HG02981 (cell line): ENCODE data around the gene ADI1.
"Not testable (repeated sequence)": the region's sequence is repeated elsewhere in the genome, so short reads cannot be mapped to it uniquely, and the experiment has no call there.

Experiments used
- ATAC-seq: cut with Tn5 transposase; IDR thresholded peaks from one replicate; pipeline ENCODE4 v1.9.1; 2021; ENCODE audit warnings: mild to moderate bottlenecking, moderate library complexity; ENCODE audit not compliant: unreplicated experiment

ADI1 gene

GRCh38 chr2:3494984-3495666, 24.2 kb downstream of the ADI1 start:
- ATAC-seq, result no peak

GRCh38 chr2:3493615-3494007, 25.7 kb downstream of the ADI1 start:
- no peak for ATAC-seq

DNA sequence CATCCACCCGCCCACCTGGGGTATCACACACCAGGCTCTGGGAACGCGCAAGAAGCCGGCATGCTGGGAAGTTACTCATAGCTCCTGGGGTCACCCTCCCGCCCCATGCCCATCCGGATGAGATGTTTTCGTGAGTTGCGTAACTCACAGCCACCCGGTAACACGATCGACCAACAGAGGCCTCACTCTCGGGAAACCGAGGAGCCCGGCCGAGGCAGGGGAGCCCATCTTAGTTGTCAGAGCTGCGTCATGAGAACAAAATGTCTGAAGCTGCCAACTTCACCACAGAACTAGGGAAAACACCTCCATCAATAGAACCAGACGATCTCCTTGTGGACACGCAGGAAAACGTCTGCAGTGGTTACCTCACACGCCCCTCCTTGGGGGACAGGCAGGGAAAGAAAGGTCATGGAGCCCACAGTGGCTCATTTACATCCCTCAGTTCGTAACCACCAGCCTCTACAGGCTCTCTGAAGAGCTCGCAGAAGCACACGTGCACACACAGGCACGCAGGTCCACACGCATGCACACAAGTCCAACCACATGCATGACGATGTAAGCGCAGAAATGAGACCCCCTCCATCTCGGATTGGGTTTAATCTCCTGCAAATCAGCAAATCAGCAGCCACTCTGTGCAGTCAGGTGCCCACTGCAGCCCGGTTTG, 26.2 kb downstream of the ADI1 start:
- no peak for ATAC-seq

DNA sequence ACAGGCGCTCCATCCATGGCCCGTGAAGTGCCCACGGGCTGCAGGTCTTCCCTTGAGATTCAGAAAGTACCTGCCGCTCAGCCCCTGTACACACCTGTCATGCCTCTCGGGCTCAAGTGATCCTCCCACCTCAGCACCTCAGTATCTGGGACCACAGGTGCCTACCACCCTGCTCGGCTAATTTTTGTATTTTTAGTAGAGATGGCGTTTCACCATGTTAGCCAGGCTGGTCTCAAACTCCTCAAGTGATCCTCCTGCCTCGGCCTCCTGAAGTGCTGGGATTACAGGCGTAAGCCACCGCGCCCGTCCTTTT, 26.9 kb downstream of the ADI1 start:
- not testable (repeated sequence) for ATAC-seq

DNA sequence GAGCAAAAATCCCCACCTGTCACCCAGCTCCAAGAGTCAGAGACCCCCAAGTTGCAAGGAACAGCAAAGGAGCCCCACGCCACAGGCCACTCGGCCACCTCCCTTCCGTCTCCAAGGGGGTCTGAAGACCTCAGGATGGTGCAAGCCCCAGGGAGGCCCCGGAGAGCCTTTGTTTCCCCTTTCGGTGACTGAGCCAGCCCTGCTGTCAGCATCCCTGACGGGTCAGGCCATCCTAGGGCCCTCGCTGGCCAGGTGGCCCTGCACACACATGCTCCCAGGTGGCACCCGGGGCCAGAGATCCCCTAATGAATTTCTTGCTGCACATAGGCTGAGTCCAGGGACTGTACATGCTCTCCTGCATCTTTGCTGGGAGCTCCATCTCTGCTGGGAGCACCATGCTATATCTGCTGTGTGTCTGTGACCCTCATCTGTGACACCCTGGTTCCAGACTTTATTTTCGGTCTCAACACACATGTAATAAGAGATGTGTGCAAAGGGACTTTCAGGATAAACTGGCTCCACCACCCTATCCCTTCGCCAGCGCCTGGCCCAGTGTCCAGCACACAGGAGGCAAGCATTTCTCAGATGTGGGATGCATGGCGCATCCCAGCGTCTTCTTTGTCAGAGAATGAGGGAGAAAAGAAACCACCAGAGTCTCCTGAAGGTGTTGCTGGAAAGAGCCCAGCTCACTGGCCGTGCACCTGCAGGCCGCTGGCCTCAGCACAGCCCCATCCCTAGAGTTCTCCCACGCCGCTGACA, 27.4 kb downstream of the ADI1 start:
- ATAC-seq, result no peak

GRCh38 chr2:3491306-3491705, 28.0 kb downstream of the ADI1 start:
- no peak for ATAC-seq

- no peak for ATAC-seq
Observed at GRCh38 chr2:3490191-3491170, 28.9 kb downstream of the ADI1 start.

DNA sequence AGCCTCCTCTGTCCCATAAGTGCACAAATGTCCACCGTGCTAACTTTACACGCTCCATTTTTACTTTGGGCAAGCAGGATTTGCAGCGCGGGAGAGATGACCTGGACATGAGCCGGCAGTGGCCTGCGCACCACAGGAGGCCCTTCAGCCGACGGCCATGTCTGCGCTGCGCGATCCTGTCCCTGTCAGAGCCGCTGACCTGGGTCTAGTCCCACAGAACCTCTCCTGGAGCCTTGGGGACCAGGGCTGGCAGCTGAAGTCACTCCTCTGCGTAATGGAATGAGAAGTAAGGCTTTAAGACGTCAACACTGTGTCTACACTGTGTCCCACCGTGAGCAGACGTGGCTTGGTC, 29.6 kb downstream of the ADI1 start:
- ATAC-seq, result no peak

- no peak for ATAC-seq
Observed at GRCh38 chr2:3488855-3489763, 30.2 kb downstream of the ADI1 start.

DNA sequence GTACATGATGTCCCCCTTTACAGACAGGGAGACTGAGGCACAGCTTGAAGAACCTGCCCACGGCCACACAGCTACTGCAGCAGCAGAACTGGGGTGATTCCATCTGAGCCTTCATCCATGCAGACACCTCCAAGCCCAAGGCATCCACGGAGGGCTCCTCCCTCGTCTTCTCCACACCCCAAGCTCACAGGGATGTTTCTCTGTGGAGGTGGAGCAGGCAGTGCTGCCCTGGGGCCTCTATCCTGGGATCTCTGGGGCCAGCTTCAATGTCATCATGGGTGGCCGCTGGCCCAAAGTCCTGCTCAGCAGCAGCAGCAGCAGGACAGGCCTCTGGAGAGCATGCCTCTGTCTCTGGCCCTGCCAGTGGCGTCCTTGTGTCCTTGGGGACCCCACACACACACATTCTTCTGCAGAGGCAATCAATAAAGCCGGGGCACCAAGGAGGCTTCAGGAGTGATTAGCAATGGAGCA, 31.2 kb downstream of the ADI1 start:
- ATAC-seq, result no peak

DNA sequence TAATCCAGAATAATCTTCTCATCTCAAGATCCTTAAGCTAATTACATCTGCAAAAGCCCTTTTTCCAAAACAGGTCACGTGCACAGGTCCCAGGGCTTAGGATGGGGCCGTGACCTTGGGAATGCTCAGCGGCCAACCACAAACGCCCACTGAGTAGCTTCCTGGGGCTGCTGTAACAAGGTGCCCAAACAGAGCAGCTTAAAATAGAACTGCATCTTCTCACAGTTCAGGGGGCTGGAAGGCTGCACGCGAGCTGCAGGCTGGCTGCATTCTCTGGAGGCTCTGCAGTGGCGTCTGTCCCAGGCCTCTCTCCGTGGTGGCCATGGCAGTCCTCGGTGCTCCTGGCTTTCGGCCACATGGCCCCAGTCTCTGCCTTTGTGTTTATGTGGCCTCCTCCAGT, 31.9 kb downstream of the ADI1 start:
- no peak for ATAC-seq

GRCh38 chr2:3487028-3487425, 32.3 kb downstream of the ADI1 start:
- ATAC-seq, result no peak

GRCh38 chr2:3486047-3487027, 33.0 kb downstream of the ADI1 start:
- no peak for ATAC-seq

DNA sequence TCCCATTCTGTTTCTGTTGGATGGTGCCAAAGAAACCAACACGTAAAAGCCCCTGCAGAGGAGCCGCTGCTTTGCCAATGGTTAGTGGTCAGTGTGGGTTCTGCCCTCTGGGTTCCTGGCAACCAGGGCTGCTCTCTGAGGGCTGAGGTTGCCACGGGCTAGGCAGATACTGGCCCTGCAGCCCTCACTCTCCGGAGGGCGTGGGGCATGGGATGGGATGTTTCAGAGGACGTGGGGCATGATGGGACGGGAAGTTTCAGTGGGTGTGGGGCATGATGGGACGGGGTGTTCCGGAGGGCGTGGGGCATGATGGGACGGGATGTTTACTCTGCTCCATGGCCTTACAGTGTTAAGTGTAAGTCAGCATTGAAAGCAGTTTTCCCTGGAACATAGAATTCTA, 34.2 kb downstream of the ADI1 start:
- ATAC-seq, result no peak

DNA sequence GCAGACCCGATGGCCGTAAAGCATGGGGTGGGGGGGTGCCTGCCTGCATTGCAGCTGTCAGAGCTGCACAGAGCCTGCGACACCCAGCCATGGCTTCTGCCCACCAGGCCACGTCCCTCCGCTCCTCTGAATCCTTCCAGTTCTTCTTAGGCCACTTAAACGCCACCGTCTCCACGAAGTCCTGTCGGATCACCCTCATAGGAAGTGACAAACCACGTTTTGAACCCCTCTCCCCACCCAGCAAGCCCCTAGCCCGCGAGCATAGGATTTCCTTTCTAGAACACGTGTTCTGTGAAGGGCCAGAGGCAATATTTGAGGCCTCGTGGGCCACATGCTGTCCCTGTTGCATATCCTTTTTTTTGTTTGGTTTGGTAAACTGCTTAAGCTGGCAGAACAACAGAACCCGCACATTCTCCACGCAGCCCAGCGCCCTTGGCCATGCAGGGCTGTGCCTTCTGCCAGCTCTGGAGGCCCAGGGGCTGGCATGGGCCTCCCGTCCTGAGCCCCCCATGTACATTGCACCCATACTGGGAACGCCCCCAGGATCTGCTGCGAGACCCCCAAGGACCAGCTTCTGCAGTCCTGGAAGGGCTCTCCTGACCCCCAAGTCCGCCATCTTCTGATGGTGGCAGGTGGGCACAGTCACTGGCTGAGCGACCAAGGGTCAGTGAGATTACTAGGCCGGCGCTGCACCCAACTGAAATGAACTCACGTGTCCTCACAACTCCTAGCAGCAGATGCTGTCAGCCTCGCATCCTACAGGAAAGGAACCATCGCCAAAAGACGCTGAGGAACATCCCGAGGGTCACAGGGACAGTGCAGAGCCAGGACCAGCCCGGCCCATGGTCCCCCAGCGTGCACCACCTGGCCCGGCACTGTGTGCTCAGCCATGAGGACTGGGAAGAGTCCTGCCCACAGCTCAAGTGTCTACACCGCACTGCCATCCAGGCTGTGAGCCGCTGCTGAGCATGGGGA, 35.1 kb downstream of the ADI1 start:
- no peak for ATAC-seq

DNA sequence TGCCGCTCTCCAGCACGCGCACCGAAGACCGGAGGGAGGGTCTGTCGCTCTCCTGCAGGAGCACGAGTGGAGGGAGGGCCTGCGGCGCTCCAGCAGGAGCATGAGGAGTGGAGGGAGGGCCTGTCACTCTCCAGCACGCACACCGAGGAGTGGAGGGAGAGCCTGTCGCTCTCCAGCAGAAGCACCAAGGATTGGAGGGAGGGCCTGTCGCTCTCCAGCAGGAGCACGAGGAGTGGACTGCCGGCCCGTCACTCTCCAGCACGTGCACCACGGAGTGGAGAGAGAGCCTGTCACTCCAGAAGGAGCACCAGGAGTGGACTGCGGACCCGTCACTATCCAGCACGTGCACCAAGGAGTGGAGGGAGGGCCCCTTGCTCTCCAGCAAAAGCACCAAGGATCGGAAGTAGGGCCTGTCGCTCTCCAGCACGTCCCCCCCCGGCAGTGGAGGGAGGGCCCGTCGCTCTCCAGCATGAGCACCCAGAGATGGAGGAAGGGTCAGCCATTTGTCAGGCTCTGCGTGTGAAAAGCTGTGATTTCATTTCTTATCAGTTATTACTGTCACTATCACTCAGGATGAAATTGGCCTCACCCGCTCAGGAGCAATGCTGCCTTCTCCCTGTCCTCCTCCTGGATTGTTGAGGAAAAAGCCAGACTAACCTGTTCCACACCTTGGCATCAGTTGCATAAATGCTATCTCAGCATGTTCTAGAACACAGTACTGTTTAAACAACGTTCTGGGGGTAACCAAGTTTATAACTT, 35.9 kb downstream of the ADI1 start:
- ATAC-seq, result no peak

DNA sequence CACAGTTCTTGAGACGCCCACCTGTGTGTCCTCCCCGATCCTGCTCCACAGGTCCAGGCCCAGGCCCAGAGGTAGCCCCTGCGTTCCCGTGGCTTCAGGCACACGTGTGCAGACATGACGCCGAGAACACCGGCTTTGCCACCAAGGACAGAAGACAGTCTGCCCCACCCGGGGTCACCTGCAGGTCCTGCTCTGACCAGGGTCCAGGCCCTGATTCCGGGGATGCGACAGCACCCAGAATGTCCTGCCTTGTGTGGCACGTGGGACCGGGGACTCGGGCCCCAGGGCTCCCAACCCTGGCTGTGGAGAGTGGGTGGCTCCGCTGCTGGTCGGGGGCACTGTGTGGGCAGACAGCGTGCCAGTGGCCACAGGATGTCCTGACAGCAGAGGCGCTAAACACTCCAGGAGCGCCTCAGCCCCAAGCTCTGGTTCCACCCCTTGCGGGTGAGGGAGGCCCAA, 36.9 kb downstream of the ADI1 start:
- ATAC-seq, result no peak
